ENCODE data around the gene PTGDR2. TPM values are rescaled to one million over a fixed set of nuclear protein-coding genes. Genes with fewer than 3 reads are reported as not detected.

The PTGDR2 gene
- polyA plus RNA-seq (2013, experiment 1 of 2; ENCODE audit: insufficient read length), result 0.09 TPM
- 0.09 TPM for polyA plus RNA-seq (2013, experiment 2 of 2; ENCODE audit: insufficient read length)

DNA sequence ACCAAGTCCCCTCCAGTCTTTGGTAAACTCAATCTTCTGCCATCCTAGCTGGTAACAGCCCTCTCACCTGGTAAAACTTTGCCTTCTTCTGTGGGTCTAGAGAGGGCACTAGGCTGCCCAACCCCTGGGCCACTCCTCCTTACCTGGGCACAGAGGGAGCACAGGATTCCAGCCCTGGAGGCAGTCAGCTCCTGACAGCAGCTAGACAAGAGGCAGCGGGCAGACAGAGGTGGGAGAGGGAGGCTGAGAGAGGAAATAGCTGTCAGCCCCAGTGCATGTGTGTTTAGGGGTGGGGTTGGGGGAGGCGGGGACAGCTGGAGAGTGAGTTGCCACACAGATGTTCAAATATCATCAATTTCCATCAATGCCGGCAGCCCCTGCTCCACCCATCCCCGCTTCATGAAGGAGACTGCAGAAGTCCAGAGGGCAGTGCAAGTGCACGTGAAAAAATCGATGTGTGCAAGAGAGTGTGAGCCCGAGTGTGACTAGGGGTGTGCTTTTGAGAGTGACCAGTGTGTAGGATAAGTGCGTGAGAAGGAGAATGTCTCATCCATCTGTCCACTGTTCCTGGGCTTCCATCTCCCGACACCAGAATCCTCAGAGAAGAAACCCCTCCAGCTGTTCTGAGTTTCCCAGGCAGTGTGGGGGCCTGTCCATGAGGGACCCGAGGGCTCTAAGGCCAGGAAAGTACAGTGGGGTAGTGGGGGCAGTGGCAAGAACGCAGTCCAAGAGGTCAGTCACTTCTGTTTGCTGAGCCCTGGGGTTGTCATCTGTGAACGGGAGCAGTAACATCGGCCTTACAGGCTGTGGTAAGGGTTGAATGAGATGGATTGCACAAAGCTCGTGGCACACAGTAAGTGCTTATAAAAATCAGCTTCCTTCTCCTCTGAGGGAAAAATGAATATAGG lies at the start of gene PTGDR2:
Gene PTGDR2, minus strand, starts transcription at position 225 of the 908 bp plus-strand sequence. CDS start 2,228 bp downstream, outside the sequence.
- DNase-seq, result no peak

DNA sequence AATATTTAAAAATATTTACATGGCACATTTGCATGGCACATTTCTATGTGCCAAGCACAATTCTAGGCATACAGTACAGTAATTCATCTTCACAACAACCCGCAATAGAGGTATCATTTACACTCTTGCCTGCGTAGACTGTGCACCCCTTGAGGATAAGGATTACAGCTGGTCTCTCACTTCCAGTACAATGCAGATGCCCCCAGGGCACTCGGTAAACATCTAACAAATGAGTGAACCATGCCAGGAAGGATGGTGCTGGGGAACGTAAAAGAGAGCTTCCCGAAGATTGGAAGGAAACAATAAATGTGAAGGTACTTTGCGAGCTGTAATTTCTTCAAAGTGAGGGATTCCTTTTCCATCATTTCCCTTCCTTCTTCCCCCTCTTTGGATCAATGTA lies 49.3 kb upstream of the PTGDR2 start:
- no peak for DNase-seq

DNA sequence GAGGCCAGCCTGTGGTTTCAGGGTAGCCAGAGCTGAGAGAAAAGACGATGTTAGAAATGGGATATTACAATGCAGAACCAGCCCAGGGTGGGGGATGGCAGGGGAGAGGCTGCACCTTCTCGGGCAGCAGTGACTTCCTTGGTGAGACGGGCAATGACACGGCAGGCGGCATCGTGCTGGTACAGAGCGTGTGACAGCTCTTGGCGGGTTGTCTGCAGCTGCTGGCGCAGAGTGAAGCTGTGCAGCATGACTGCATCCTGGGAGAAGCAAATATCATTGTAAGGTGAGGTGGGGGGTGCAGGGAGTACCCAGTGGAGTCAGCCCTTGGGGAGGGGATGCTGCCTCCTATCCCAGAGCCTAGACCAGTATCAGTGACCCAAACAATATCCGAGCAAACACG lies 46.9 kb upstream of the PTGDR2 start:
- no peak for DNase-seq

DNA sequence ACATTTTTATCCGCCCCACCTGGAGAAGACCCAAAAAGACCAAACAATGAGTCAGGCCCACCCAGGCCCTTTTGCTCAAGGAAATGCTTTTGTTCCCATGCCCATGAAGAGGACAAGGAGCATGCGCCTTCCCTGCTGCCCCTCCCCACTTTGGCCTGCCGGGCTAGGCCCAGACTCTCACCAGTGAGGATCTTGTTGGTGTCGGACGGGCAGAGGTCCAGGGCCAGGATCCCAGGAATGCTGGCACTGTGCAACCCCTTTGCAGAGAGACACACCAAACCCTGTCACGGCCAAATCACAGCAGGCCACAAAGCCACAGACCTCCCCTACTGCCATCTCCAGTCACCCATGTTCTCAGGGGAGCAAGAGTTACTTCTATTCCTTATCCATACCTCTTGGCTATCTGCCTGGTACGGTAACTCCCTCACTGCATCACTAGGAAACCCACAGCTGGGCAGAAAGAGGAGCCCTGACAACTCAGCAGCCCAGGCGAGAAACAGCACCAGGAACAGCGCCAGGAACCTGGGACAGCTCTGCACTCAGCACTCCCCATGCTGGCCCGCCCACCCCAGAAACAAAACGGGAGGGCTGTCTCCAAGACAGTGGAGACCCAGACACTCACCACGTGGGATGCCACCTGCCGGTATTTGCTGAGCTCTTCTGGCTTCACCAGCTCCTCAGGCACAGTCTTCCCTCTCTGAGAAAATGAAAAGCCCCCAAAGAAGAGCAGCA lies 45.1 kb upstream of the PTGDR2 start:
- no peak for DNase-seq

GRCh38 chr11:60899977-60900376 lies 44.2 kb upstream of the PTGDR2 start:
- no peak for DNase-seq

- DNase-seq, result peak; percentile 53
These were observed 43.5 kb upstream of the PTGDR2 start for GRCh38 chr11:60899046-60899936.

GRCh38 chr11:60897496-60897895 lies 41.7 kb upstream of the PTGDR2 start:
- no peak for DNase-seq

GRCh38 chr11:60895687-60896086 lies 39.9 kb upstream of the PTGDR2 start:
- no peak for DNase-seq

DNA sequence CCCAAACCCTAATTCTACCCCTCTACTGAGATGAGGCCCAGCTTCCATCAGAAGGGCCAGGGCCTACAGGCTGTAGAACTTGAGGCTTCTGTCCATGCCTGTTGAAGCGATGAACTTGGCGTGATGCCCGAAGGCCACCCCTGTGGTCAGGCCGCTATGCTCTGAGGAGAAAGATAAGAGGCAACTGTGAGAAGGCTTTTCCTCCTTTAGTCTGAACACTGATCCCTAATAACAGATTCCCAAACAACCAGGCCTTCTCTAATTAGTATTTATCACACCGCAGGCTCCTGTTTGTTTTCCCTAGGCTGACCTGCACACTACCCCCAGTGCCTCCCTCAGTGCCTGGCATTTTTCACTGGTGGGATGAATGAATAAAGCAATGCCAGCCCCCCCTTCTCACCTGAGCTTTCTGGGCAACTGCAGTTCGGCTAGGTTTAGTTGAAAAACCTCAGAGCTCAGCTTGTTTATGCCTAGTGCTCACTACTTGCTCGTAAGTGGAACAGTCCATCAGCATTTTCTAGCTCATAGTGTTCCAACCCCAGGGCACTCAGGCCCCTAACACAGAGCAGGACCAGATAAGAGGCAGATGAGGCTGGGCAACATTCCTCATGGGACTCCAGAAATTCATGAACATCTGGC lies 35.5 kb upstream of the PTGDR2 start:
- no peak for DNase-seq

DNA sequence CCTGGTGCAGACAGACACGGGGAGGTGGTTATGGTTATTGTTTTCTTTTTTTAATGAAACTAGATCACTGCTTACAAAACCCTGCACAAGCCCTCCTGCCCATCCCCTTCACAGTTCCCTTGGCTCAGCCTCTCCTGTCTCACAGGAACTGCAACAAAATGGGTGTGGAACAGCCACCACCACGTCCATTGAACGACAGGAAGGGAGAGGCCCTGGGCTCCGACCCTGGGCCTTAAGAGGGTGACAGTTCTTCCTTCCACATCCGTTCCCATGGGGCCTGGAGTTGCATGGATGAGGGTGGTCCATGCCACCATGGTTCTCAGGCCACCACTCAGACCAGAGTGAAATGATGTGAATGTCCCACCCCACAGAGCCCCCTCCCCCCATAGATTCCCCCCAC lies 34.9 kb upstream of the PTGDR2 start:
- no peak for DNase-seq

GRCh38 chr11:60889869-60890311 lies 34.1 kb upstream of the PTGDR2 start:
- no peak for DNase-seq

GRCh38 chr11:60887556-60887955 lies 31.8 kb upstream of the PTGDR2 start:
- peak; percentile 33 for DNase-seq

- no peak for DNase-seq
These were observed 25.0 kb upstream of the PTGDR2 start for GRCh38 chr11:60880643-60881282.

DNA sequence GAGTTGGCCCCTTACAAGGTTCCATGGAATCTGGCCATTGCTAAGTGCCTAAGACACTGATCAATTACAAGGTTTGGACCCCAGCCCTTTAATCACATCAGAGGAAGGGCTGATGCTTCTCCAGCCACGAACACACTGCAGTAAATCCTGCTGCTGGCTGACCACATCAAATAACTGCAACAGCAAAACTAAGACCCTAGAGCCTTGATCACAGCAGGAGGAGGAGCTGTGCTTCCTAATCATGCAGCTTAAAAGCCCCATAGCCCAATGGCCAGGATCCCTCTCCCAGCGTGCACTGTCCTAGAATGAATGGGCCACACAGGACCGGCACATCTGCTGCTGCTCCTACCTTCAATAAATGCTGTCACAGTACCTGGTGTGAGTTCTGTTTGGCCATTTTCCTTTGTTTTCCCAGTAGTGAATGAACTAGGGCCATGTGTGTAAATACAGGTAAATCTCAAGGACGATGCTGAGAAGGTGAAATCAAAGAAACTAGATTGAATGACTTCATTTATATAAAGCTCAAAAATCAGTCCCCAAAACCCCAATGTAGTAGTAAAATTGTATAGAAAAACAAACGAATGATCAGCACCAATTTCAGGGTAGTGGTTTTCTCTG lies 24.3 kb upstream of the PTGDR2 start:
- no peak for DNase-seq

DNA sequence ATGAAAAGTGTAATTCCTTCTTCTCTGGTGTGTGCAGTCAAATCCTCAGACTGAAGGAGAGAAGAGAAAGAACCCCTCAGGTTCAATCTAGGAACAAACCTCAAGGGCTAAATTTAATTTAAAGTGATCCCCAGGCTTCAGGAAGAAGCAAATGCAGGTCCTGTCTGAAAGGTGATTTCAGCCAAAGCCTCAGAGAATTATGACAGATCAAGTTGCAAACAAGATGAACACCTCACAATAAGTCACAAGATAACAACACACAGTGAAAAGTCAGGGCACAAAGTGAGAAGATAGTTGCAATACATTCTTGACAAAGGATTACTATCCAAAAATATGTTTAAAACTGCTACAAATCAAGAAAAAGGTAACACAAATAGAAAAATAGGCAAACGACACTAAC lies 23.4 kb upstream of the PTGDR2 start:
- DNase-seq, result no peak

DNA sequence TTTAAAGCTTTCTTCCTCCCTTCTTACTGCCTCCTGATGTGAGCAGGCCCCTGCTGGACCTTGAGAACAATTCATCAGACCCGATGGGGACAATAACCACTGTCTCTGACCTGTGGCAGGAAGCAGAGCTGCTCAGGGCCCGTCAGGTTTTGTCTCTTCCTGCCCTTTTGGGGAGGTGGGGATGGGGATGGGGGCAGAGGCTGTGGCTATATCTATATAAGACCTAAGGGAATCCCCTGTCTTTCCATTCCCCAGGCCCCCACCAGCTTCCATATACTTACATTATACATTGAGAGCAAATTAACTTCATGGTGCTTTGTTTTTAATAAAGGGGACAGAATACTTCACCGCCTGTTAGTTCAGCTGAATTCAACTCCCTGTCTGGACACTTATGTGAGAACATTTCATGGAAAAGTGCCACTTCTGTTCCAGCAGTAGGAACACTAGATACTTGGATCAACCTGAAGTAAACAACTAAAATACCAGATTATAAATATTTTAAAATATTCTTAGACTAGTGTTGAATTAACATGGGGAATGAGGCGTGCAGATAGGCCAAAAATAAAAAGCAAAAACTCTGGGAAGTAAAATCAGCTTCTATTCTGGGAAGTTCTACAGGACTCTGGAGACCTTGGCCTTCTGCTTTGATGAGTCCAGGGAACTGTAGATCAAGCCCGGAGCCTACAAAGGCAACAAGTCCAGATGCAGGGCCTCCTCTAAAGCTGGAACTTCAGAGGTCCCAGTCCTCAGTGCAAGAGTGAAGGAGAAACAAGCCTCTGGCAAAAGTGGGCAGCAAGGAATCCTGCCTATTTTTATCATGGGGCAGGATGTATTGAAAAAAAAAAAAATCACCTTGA lies 22.7 kb upstream of the PTGDR2 start:
- no peak for DNase-seq

DNA sequence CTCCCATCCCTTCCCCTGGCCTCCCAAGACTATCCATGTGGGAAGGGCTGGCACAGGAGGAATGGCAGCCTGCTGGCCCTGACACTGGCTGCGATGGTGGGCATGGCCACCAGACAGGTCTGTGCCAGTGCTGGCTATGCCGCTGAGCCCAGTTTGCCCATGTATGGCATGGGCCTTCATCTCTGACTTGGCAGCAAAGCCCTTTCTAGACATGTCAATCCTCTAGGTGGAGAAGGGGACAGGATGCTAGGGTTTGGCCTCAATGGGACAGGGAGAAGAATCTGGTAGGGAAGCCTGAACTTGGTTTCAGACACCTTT lies 20.4 kb upstream of the PTGDR2 start:
- no peak for DNase-seq

DNA sequence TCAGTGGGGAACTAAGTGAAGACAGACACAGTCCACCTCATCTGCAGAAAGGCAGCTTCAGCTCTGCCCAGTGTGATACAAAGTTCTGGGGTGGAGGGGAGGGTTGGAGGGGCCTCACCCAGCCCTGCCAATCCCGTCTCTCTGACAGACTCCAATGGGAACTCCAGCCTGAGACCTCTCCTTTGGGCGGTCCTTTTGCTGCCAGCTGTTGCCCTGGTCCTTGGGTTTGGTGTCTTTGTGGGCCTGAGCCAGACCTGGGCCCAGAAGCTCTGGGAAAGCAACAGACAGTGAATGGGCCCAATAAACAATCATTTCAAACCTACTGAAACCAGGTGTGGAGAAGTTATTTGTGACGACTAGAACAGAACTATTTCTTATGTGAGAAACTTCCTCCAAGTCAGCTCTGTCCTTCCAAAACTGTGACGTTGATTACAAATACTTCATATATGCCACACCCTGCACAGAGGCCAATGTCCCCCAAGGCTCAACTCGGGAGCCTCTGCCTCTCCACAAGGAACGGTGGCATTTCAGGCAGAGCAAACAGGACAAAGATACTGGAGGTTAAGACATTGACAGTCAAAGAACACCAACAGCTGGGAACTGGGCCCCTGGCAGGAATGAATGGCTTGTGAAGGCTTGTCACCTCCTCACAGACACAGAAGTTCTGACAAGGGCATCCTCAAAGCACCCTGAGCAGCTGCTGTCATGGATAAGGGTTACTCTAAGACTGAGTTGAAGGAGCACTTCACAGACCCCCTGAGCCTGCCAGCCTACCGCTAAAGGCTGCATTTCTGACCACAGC lies 19.8 kb upstream of the PTGDR2 start:
- no peak for DNase-seq

Measured in fibroblast of skin of abdomen (primary cell).